K562 (cell line): ENCODE data around the gene PLBD1. TPM values are rescaled to one million over a fixed set of nuclear protein-coding genes. Genes with fewer than 3 reads are reported as not detected.

Experiments used
- ATAC-seq: fragments of 200-7000 bp; cut with Tn5 transposase; 3 replicates; pipeline ENCODE4 v1.9.1; 2020; ENCODE audit warnings: moderate library complexity
- BruUV-seq: library from RNA; stranded (reverse); fragments of 400-500 nt; replicated peaks from 2 replicates; lab custom pipeline; 2021; lab: Mats Ljungman, UMichigan
- CTCF ChIA-PET: fragments of 300-600 bp; formaldehyde crosslinking; extraction: SDS; loops from one replicate; lab custom pipeline; 2021; ENCODE audit warnings: low intra/inter-chr PET ratio; lab: Yijun Ruan, JAX
- POLR2A ChIA-PET: fragments of 300-600, 350-650 bp; sonication (Branson Sonifier 250); formaldehyde crosslinking; extraction: SDS; loops from one replicate; lab custom pipeline; 2021; ENCODE audit warnings: antibody characterized with exemption, inconsistent platforms; lab: Yijun Ruan, JAX
- DNase-seq, 4 experiments: peaks; one replicate each; pipeline versions ENCODE4 v3.0.0 to v3.0.0-alpha.2; 2011 to 2018; ENCODE audit warnings: low spot score in 3 of 4, mixed read lengths in 3 of 4; ENCODE audit errors: extremely low read depth in 1 of 4
- FAIRE-seq: peaks from 2 replicates; lab custom pipeline; 2011; peaks lifted over from hg19 to GRCh38; lab: Jason Lieb, UNC
- H2AFZ ChIP-seq: 2 replicates; pipeline ENCODE4 v1.6.0; 2011; ENCODE audit warnings: low read depth, low read length, control low read depth, inconsistent platforms
- H3K27ac ChIP-seq: fragments of 200-600 bp; 3 replicates; pipeline ENCODE4 v1.8.0; 2011; ENCODE audit warnings: low read depth, mild to moderate bottlenecking, control low read depth, inconsistent platforms, low read length, moderate library complexity, mixed read lengths; ENCODE audit errors: extremely low read depth
- H3K27me3 ChIP-seq, 2 experiments: fragments of 300-600 bp in 1 of 2; 2 replicates in 1 of 2; 3 replicates in 1 of 2; pipeline versions ENCODE4 v1.6.0 to v1.8.0; 2011; ENCODE audit warnings: inconsistent platforms in 2 of 2, low read length in 2 of 2, mild to moderate bottlenecking in 1 of 2, mixed read lengths in 1 of 2, moderate library complexity in 1 of 2; ENCODE audit not compliant: control insufficient read depth in 2 of 2, insufficient read depth in 2 of 2
- H3K36me3 ChIP-seq: fragments of 300-600 bp; 3 replicates; pipeline ENCODE4 v1.8.0; 2011; ENCODE audit warnings: mild to moderate bottlenecking, low read length, inconsistent platforms; ENCODE audit not compliant: control insufficient read depth, insufficient read depth
- H3K4me1 ChIP-seq, 2 experiments: fragments of 200-600 bp in 1 of 2; replicated peaks in 1 of 2; 2 replicates in 1 of 2; 3 replicates in 1 of 2; pipeline versions ENCODE4 v1.5.1 to v1.8.0; 2011; ENCODE audit warnings: inconsistent platforms in 2 of 2, low read length in 2 of 2, mild to moderate bottlenecking in 1 of 2, mixed read lengths in 1 of 2, moderate library complexity in 1 of 2; ENCODE audit not compliant: control insufficient read depth in 2 of 2, insufficient read depth in 2 of 2
- H3K4me2 ChIP-seq: 2 replicates; pipeline ENCODE4 v1.6.1; 2011; ENCODE audit warnings: low read length, control low read depth, inconsistent platforms, mixed read lengths; ENCODE audit not compliant: insufficient read depth
- H3K4me3 ChIP-seq: fragments of 200-600 bp; sonication (generic), shearing (Covaris generic); 2 replicates; pipeline ENCODE4 v1.5.1; 2016; ENCODE audit warnings: control low read depth, inconsistent platforms
- H3K79me2 ChIP-seq: fragments of 200-600 bp; 3 replicates; pipeline ENCODE4 v1.8.0; 2011; ENCODE audit warnings: low read length, inconsistent platforms; ENCODE audit not compliant: control insufficient read depth, insufficient read depth
- H3K9ac ChIP-seq, 2 experiments: 2 replicates each; pipeline versions ENCODE4 v1.6.0 to v1.6.1; 2011; ENCODE audit warnings: low read depth in 2 of 2, low read length in 2 of 2, control low read depth in 1 of 2, inconsistent platforms in 1 of 2, mild to moderate bottlenecking in 1 of 2, mixed read lengths in 1 of 2; ENCODE audit not compliant: insufficient read depth in 1 of 2
- H3K9me1 ChIP-seq: one replicate; pipeline ENCODE4 v1.6.0; 2011; ENCODE audit warnings: inconsistent platforms, mild to moderate bottlenecking, low read length, moderate library complexity; ENCODE audit not compliant: control insufficient read depth, insufficient read depth
- H3K9me3 ChIP-seq: replicated peaks from 2 replicates; pipeline ENCODE4 v1.5.1; 2011; ENCODE audit warnings: low read depth, low read length, inconsistent platforms; ENCODE audit not compliant: control insufficient read depth, insufficient read depth
- H4K20me1 ChIP-seq: replicated peaks from 2 replicates; pipeline ENCODE4 v1.6.1; 2011; ENCODE audit warnings: low read length, inconsistent platforms, mixed read lengths; ENCODE audit not compliant: control insufficient read depth, insufficient read depth
- ADNP ChIP-seq: fragments of 200-800 bp; sonication (Bioruptor generic); IDR thresholded peaks from 2 replicates; pipeline ENCODE4 v1.6.1; 2016; ENCODE audit warnings: missing genetic modification characterization, missing compliant biosample characterization
- ARHGAP35 ChIP-seq: fragments of 450-650 bp; IDR thresholded peaks from 2 replicates; pipeline ENCODE4 v1.6.1; 2018; ENCODE audit not compliant: partially characterized antibody
- ATF4 ChIP-seq: fragments of 450-650 bp; formaldehyde crosslinking; IDR thresholded peaks from 2 replicates; pipeline ENCODE4 v1.4.0; 2022; ENCODE audit warnings: mild to moderate bottlenecking, moderate library complexity
- BRF1 ChIP-seq: IDR thresholded peaks from 3 replicates; pipeline ENCODE4 v1.6.1; 2011; ENCODE audit warnings: borderline replicate concordance, mild to moderate bottlenecking; ENCODE audit not compliant: insufficient read length; ENCODE audit errors: extremely low read depth
- C11orf30 ChIP-seq: fragments of 450-650 bp; IDR thresholded peaks from 2 replicates; pipeline ENCODE4 v1.6.1; 2016; ENCODE audit warnings: low read depth, mild to moderate bottlenecking
- CUX1 ChIP-seq: fragments of 200-800 bp; sonication (Bioruptor generic); IDR thresholded peaks from 2 replicates; pipeline ENCODE4 v1.6.1; 2016; ENCODE audit warnings: missing genetic modification characterization, missing compliant biosample characterization
- ESRRA ChIP-seq: fragments of 450-650 bp; IDR thresholded peaks from 2 replicates; pipeline ENCODE4 v1.6.1; 2014; ENCODE audit warnings: low read depth, mild to moderate bottlenecking, moderate library complexity, borderline replicate concordance
- ETS1 ChIP-seq: conservative IDR thresholded peaks from 2 replicates; pipeline ENCODE4 v1.6.1; 2011; ENCODE audit warnings: low read depth, mild to moderate bottlenecking, low read length; ENCODE audit not compliant: control insufficient read depth
- GATAD2A ChIP-seq: fragments of 450-650 bp; IDR thresholded peaks from 2 replicates; pipeline ENCODE4 v1.6.1; 2017
- MCM5 ChIP-seq: fragments of 450-650 bp; IDR thresholded peaks from 2 replicates; pipeline ENCODE4 v1.6.1; 2016; ENCODE audit warnings: low read depth
- PREB ChIP-seq: sonication (generic); formaldehyde crosslinking; IDR thresholded peaks from 2 replicates; pipeline ENCODE4 v1.8.1; 2023; ENCODE audit warnings: mild to moderate bottlenecking, missing genetic modification reagents
- RFX5 ChIP-seq: IDR thresholded peaks from 2 replicates; pipeline ENCODE4 v1.6.1; 2011; ENCODE audit warnings: low read depth, mild to moderate bottlenecking, improper control_type of control experiment, low read length
- ZFX ChIP-seq: sonication (generic); formaldehyde crosslinking; IDR thresholded peaks from 2 replicates; pipeline ENCODE4 v1.8.0; 2022; ENCODE audit warnings: mild to moderate bottlenecking, missing genetic modification reagents, moderate library complexity
- ZNF140 ChIP-seq: fragments of 250-450 bp; sonication (Bioruptor Pico); IDR thresholded peaks from 2 replicates; pipeline ENCODE4 v1.8.0; 2021; ENCODE audit warnings: moderate library complexity, mild to moderate bottlenecking, inconsistent platforms
- ZZZ3 ChIP-seq: fragments of 450-650 bp; IDR thresholded peaks from 2 replicates; pipeline ENCODE4 v1.6.1; 2016; ENCODE audit warnings: antibody characterized with exemption, mild to moderate bottlenecking, moderate library complexity
- WGBS: fragments of 100-300 bp; shearing (Covaris generic); methylation state at CpG from one replicate; pipeline ENCODE4 v1.1.6; 2016; ENCODE audit warnings: low coverage, mixed read lengths; ENCODE audit not compliant: insufficient coverage; ENCODE audit errors: missing lambda C conversion rate; 5-methylcytosine and 5-hydroxymethylcytosine counted together
- in situ Hi-C: fragments of 300-500 bp; cut with MboI; formaldehyde crosslinking; loops from 4 replicates; pipeline ENCODE4 v1.15.0; 2018; ENCODE audit warnings: inconsistent platforms, mixed read lengths
- intact Hi-C: fragments of 100-400 bp; cut with micrococcal nuclease; formaldehyde crosslinking; loops from 2 replicates; pipeline ENCODE4 v1.14.2; 2022
- polyA plus RNA-seq, 8 experiments: library from polyadenylated mRNA; depleted of rRNA in 4 of 8; stranded (reverse) in 5 of 8; unstranded in 3 of 8; fragments of >200 nt; fragmentation: Nextera tagmentation in 2 of 8; fragmentation: Illumina TruSeq in 1 of 8; extraction: Ambion mirVana in 2 of 8; extraction: Trizol in 1 of 8; gene quantifications; 2 replicates each; pipeline versions ENCODE4 v1.2.1 to v1.2.3, GENCODE V29; 2011 to 2014; ENCODE audit warnings: inconsistent platforms in 1 of 8, missing spikeins in 1 of 8
- total RNA-seq, 7 experiments: library from RNA; depleted of rRNA in 6 of 7; stranded (reverse); fragments of >200 nt in 6 of 7; fragmentation: Illumina TruSeq in 2 of 7; extraction: Trizol in 2 of 7; gene quantifications; 2 replicates each; pipeline versions ENCODE4 v1.2.1 to v1.2.3, GENCODE V29; 2011 to 2021; ENCODE audit warnings: low replicate concordance in 1 of 7

Gene PLBD1
- total and polyA plus RNA-seq, 9 of the 15 experiments (the other 6 are each of a cell fraction or from before 2014, with no cell fraction given) = 7.1 to 37.0 (median 20.6) TPM

- in situ Hi-C loops = no loop called here
- TF ChIP-seq C11orf30 (no peak), ARHGAP35 (no peak), ESRRA (no peak), ADNP (tag) (no peak), RFX5 (no peak), PREB (CRISPR knock-in tag) (no peak), ETS1 (no peak), ZNF140 (CRISPR knock-in tag) (no peak), ZZZ3 (no peak), GATAD2A (no peak), ATF4 (CRISPR knock-in tag) (no peak), ZFX (CRISPR knock-in tag) (no peak), MCM5 (no peak), BRF1 (no peak), CUX1 (CRISPR knock-in tag) (no peak)
- Histone ChIP-seq H3K36me3 (no peaks in the 10 kb centered on the region), H3K4me3 (no peak overlapping the region), H3K9me3 (no peaks in the 10 kb centered on the region), H3K27me3 (no peaks in the 10 kb centered on the region), H3K4me1 (no peaks in the 10 kb centered on the region), H3K27ac (no peak overlapping the region), H3K9me1 (no peaks in the 10 kb centered on the region), H2AFZ (no peak overlapping the region), H3K79me2 (no peaks in the 10 kb centered on the region), H3K4me2 (no peak overlapping the region), H3K9ac (no peak overlapping the region), H4K20me1 (no peaks in the 10 kb centered on the region)
- POLR2A ChIA-PET = no interaction called here
- BruUV-seq = no TSS peak
- WGBS = no CpG with 5 or more reads among the region's 1 CpG
- intact Hi-C loops = no loop called here
- no peak for DNase-seq
- FAIRE-seq = no peak
- ATAC-seq = no peak
- CTCF ChIA-PET = no interaction called here
These were observed 7.9 kb upstream of the PLBD1 start for GRCh38 chr12:14575585-14575984.
